Activated CD8-positive, alpha-beta T cell treated with anti-CD3 and anti-CD28 coated beads for 36 hours (primary cell): ENCODE measurements around the gene FAAH. TPM values are rescaled to one million over a fixed set of nuclear protein-coding genes. Genes with fewer than 3 reads are reported as not detected.

Experiments used
- ATAC-seq: fragments of 200-7000 bp; cut with Tn5 transposase; one replicate; pipeline ENCODE4 v1.10.0; 2021; ENCODE audit warnings: mild to moderate bottlenecking, moderate library complexity
- CTCF ChIA-PET: fragments of 350-600 bp; sonication (Branson Sonifier 250); formaldehyde crosslinking; loops from one replicate; lab custom pipeline; 2021; ENCODE audit warnings: antibody characterized with exemption; lab: Charles Lee
- POLR2A ChIA-PET: fragments of 350-600 bp; sonication (Branson Sonifier 250); formaldehyde crosslinking; loops from one replicate; lab custom pipeline; 2021; ENCODE audit warnings: antibody characterized with exemption; lab: Charles Lee
- DNase-seq: peaks from one replicate; pipeline ENCODE4 v3.0.0-alpha.2; 2020
- H3K27ac Mint-ChIP-seq: one replicate; pipeline ENCODE4 v1.8.0; 2021; ENCODE audit warnings: mild to moderate bottlenecking, mixed read lengths
- H3K27me3 Mint-ChIP-seq: one replicate; pipeline ENCODE4 v1.8.0; 2021; ENCODE audit warnings: mixed read lengths
- H3K36me3 Mint-ChIP-seq: one replicate; pipeline ENCODE4 v1.8.0; 2021; ENCODE audit warnings: low read depth, mixed read lengths
- H3K4me1 Mint-ChIP-seq: one replicate; pipeline ENCODE4 v1.8.0; 2021; ENCODE audit warnings: low read depth, mixed read lengths
- H3K4me3 Mint-ChIP-seq: one replicate; pipeline ENCODE4 v1.8.0; 2021; ENCODE audit warnings: mild to moderate bottlenecking, moderate library complexity, mixed read lengths
- H3K9me3 Mint-ChIP-seq: one replicate; pipeline ENCODE4 v1.8.0; 2021; ENCODE audit warnings: mixed read lengths
- CTCF ChIP-seq: fragments of 200-600 bp; IDR thresholded peaks from one replicate; pipeline ENCODE4 v1.8.0; 2022; ENCODE audit warnings: antibody characterized with exemption, mild to moderate bottlenecking
- intact Hi-C: fragments of 100-400 bp; cut with micrococcal nuclease; formaldehyde crosslinking; loops from one replicate; pipeline ENCODE4 v1.10.0; 2022
- total RNA-seq, 2 experiments: library from RNA; stranded (reverse); gene quantifications; one replicate each; pipeline ENCODE4 v1.2.3, GENCODE V29; 2021

Gene FAAH
- total RNA-seq, 2 experiments from 2014 or later: 3.0 to 4.7 TPM

GRCh38 chr1:46434358-46434757 is 40.2 kb downstream of the FAAH start:
- H3K27me3 Mint-ChIP-seq: peaks cover 3% of the 10 kb centered on the region
- H3K27ac Mint-ChIP-seq: no peak overlapping the region
- TF ChIP-seq CTCF: no peak
- CTCF ChIA-PET: interaction anchor here (0.7 to 7.2 kb wide), 3 partner anchors 7 to 94 kb away, joined by 4 to 49 read pairs (median 21); no protein-coding TSS in a partner anchor
- no peaks in the 10 kb centered on the region for H3K36me3 Mint-ChIP-seq
- H3K9me3 Mint-ChIP-seq: no peaks in the 10 kb centered on the region
- H3K4me1 Mint-ChIP-seq: no peaks in the 10 kb centered on the region
- POLR2A ChIA-PET: no interaction called here
- ATAC-seq (no peak), DNase-seq (no peak)
- intact Hi-C loops: no loop called here
- no peak overlapping the region for H3K4me3 Mint-ChIP-seq

- Mint-ChIP-seq H3K27me3 (peaks cover 3% of the 10 kb centered on the region), H3K4me3 (no peak overlapping the region), H3K36me3 (no peaks in the 10 kb centered on the region), H3K4me1 (no peaks in the 10 kb centered on the region), H3K27ac (no peak overlapping the region), H3K9me3 (no peaks in the 10 kb centered on the region)
- no peak for TF ChIP-seq CTCF
- ATAC-seq (no peak), DNase-seq (no peak)
- intact Hi-C loops: no loop called here
- POLR2A ChIA-PET: no interaction called here
- CTCF ChIA-PET: interaction anchor here (7.2 kb wide), 1 partner anchor 9 kb away, joined by 49 read pairs; no protein-coding TSS in a partner anchor
These were observed 42.7 kb downstream of the FAAH start for GRCh38 chr1:46436844-46437243.

GRCh38 chr1:46437723-46438122 is 43.6 kb downstream of the FAAH start:
- TF ChIP-seq CTCF: no peak
- Mint-ChIP-seq H3K9me3 (no peaks in the 10 kb centered on the region), H3K4me1 (peaks cover 5% of the 10 kb centered on the region), H3K27ac (no peak overlapping the region), H3K36me3 (no peaks in the 10 kb centered on the region), H3K27me3 (peaks cover 3% of the 10 kb centered on the region), H3K4me3 (no peak overlapping the region)
- DNase-seq: no peak
- ATAC-seq: no peak
- intact Hi-C loops: no loop called here
- ChIA-PET CTCF (interaction anchor here (7.2 kb wide), 1 partner anchor 8 kb away, joined by 49 read pairs; no protein-coding TSS in a partner anchor), POLR2A (no interaction called here)

- ChIA-PET POLR2A (no interaction called here), CTCF (interaction anchor here (4.4 to 7.2 kb wide), 2 partner anchors 7 to 13 kb away, joined by 26 to 49 read pairs; no protein-coding TSS in a partner anchor)
- Mint-ChIP-seq H3K9me3 (no peaks in the 10 kb centered on the region), H3K27me3 (peaks cover 3% of the 10 kb centered on the region), H3K4me1 (peaks cover 6% of the 10 kb centered on the region), H3K27ac (no peak overlapping the region), H3K4me3 (no peak overlapping the region), H3K36me3 (no peaks in the 10 kb centered on the region)
- DNase-seq: no peak
- TF ChIP-seq CTCF: no peak
- no peak for ATAC-seq
- intact Hi-C loops: no loop called here
These were observed 44.2 kb downstream of the FAAH start for GRCh38 chr1:46438346-46438745.

GRCh38 chr1:46440478-46440877 is 46.4 kb downstream of the FAAH start:
- ATAC-seq (no peak), DNase-seq (no peak)
- peaks cover 6% of the 10 kb centered on the region for H3K4me1 Mint-ChIP-seq
- H3K27ac Mint-ChIP-seq: no peak overlapping the region
- no peaks in the 10 kb centered on the region for H3K36me3 Mint-ChIP-seq
- H3K27me3 Mint-ChIP-seq: peaks cover 3% of the 10 kb centered on the region
- H3K4me3 Mint-ChIP-seq: no peak overlapping the region
- no peaks in the 10 kb centered on the region for H3K9me3 Mint-ChIP-seq
- ChIA-PET POLR2A (interaction anchor here (1.4 kb wide), 1 partner anchor 89 kb away, joined by 3 read pairs; no protein-coding TSS in a partner anchor), CTCF (interaction anchor here (2.5 to 4.4 kb wide), 2 partner anchors 8 to 11 kb away, joined by 21 to 26 read pairs; no protein-coding TSS in a partner anchor)
- TF ChIP-seq CTCF: no peak
- intact Hi-C loops: no loop called here
